Stimulated activated CD8-positive, alpha-beta memory T cell treated with anti-CD3 and anti-CD28 coated beads, Interleukin-15, amount 100 ng/mL, for 1 hour (primary cell): ENCODE results near the gene DNAJB13.
"Not testable (repeated sequence)": the region's sequence is repeated elsewhere in the genome, so short reads cannot be mapped to it uniquely, and the experiment has no call there.

ENCODE experiments used
- DNase-seq: peaks from one replicate; pipeline ENCODE4 v3.0.0-alpha.2; 2020; ENCODE audit warnings: low read depth

DNAJB13 gene, protein sequence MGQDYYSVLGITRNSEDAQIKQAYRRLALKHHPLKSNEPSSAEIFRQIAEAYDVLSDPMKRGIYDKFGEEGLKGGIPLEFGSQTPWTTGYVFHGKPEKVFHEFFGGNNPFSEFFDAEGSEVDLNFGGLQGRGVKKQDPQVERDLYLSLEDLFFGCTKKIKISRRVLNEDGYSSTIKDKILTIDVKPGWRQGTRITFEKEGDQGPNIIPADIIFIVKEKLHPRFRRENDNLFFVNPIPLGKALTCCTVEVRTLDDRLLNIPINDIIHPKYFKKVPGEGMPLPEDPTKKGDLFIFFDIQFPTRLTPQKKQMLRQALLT

DNA sequence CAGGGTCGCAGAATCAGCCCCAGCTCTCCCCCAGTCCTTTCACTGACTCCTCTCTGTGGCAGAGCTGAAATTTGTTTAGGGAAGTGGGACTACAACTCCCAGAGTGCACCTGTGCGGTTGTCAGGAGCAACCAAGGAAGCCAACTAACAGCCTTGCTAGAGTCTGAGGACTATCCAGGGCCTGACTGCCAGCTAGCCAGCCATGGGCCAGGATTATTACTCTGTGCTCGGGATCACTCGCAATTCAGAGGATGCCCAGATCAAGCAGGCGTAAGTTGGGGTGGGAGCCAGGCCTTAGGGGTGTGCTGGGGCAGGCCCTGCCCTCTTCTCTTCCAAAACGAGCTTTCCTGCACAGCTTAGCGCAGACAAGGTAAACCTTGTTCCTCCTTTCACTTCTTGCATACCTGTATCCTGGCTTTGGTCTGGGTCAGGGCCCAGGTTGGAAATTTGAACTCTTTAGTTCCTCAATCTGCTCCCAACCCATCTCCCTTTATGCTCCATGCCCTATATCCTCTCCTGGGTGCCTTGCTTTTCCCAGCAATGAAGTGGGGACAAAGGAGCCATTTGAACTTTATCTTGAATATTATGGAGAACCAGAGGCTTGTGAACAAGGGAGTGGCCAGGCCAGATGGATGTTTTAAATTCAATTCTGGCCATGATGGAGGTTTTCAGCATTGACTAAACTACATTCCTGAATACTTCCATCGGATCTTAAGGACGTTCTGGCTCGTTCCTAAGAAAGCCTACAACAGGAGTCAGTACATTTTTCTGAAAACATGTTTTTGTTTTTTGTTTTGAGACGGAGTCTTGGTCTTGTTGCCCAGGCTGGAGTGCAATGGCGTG, at the start of gene DNAJB13:
Gene DNAJB13 (plus strand): TSS at position 158 of the 842 bp plus-strand sequence. CDS start 44 bp downstream, at position 202.
- no peak for DNase-seq

DNA sequence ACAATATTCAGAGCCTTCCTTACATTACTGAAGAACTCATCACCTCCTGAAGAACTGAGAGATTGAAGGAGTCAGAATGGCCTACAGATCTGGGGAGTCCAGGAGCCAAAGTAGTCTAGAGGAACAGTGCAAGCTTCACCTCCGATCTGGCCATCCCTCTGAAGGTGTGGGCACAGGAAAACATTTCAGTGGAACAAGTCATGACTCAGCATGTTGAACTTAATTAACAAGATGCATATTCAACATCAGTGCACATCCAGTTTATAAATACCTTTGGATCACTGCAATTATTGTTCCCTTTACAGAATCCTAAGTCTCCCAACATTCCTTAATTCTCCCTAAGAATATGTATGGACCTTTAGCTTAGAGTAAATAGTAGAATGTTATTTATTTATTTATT, 48.5 kb upstream of the DNAJB13 start:
- DNase-seq, result no peak

DNA sequence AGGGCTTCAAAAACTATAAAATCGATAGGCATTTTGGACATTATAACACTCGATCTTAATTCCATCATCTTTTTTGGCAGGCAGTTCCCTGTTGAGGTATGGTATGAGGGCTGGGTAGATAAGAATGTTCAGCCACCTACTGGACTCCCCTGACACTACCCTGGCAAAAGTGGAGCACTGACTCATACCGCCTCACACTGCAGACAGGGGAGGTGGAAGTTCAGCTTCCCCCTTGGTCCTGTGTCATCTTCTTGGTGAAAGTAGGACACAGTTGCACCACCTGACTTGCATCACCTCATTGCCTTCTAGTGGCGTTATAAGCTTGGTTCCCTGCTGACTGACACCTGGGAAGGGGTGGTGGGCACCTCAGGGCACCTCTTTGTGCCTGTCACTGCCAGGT, 43.6 kb upstream of the DNAJB13 start:
- no peak for DNase-seq

DNA sequence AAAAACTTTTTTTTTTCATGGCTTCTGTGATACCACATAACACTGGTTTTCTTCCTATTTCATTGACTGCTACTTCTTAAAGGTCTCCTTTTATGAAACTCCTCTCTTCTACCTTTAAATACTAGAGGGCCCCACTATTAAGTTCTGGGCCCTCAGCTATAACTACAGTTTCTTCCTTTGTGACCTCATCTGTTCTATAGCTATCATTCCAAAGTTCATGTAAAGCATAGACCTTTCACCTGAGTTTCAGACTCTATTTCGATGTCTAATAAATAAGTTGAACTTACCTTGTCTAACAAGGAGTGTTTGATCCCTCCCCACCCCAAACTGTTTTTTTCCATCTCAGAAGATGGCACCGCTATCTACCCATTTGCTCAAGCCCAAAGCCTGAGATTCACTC, 38.8 kb upstream of the DNAJB13 start:
- no peak for DNase-seq

DNA sequence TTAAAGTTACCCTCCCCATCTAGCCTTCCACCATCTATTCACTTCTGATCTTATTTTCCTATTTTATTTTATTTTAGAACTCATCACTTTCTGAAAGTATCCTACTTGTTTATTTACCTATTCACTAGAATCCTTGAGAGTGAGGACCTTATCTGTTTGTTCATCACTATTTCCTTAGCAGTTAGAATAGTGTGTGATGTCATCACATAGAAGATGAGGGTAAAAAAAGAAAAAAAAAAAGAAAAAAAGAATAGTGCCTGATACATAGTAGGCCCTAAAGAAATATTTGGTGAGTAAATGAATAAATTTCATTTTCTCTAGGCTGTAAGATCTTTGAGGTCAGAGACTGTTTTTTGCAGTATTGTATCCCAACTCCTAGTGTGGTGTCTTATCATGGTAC, 37.4 kb upstream of the DNAJB13 start:
- no peak for DNase-seq

DNA sequence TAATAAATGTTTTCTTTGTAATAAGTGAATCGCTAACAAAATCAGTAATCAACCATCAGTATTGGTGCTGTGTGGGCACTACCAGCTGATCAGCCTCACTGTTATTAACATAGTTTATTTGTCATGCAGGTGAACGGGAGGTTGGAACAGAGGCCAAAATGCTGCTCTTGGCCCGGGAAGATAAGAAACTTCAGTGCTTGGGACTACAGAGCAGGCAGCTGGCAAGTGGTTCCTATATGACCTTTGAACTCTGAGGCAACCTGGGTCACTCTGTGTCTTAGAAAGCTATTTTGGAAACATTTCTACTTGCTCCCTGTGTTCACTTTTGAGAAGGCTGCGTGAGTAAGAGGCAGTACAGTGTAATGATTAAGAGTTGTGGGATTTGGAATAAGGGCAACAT, 36.5 kb upstream of the DNAJB13 start:
- no peak for DNase-seq

DNA sequence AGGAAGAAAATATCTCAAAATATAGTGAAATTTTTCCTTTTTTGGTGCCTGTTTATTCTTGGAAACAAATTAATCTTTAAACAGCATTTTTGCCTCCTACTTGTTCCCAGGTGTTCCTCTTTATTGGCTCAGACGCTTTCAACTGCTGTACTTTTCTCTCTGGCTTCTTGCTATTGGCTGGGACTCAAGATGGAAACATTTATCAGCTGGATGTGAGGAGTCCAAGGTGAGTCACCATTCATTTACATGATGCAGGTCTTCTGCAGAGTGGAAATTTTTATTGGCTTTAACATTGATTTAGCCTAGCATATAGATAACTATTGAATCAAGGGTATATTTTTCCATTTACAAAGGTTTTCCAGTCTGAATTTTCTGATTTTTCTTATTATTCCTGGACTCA, 34.4 kb upstream of the DNAJB13 start:
- DNase-seq, result no peak

DNA sequence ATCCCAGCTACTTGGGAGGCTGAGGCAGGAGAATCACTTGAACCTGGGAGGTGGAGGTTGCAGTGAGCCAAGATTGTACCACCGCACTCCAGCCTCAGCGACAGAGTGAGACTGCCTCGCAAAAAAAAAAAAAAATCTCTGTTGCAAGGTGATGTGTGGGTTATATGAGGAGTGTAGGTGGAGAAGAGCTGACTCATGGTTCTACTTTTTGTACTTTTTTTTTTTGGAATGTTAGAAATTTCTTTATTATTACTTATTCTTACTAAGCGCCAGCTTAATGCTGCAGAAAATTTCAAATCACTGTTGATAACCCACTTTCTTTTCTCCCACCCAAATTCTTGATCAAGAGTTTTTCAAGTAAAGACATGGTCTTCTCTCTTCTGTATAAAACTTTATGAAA, 29.6 kb upstream of the DNAJB13 start:
- no peak for DNase-seq

DNA sequence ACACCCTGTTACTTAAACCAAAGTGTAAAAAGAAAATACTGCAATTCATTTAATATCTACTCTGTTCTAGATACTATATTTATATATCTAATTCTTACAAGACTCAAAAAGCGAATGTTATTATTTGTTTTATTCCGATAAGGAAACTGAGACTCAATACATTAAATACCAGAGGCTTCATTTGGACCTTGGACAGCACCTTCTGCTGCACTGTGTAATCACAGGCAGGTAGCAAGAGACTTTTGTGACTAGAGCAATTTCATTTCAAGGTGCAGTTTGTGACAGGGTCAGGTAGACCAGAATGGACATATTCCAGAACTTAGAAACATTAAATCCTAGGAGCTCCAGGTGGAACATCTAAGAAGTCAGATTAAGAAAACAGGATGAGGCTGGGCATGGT, 21.4 kb upstream of the DNAJB13 start:
- DNase-seq, result no peak

DNA sequence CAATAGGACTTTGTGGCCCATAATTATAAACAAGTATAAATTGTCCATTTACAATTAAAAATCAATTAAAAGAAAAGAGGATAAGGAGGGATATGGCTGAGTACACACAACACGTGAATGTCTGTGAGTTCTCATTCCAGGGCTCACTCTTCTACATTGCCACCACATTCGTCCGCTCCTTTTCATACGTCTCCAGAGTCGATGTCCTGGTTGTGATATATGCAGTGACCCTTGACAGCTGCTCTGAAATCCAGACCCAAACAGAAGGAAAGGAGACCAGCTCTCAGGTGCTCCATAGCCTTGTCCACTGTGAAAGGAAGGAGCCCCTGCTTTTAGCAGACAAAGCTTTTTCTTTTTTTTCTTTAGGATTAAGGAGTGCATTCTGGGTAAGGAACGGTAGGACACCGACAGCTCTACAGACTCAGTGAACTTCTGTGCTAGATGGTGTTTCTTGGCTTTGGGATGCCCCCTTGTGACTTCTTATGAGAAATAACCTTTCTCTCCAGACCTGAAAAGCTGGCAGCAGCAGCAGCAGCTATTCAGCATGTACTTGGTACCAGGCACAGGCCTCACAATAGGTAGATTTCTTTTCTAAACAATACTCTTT, 19.7 kb upstream of the DNAJB13 start:
- DNase-seq, result no peak

DNA sequence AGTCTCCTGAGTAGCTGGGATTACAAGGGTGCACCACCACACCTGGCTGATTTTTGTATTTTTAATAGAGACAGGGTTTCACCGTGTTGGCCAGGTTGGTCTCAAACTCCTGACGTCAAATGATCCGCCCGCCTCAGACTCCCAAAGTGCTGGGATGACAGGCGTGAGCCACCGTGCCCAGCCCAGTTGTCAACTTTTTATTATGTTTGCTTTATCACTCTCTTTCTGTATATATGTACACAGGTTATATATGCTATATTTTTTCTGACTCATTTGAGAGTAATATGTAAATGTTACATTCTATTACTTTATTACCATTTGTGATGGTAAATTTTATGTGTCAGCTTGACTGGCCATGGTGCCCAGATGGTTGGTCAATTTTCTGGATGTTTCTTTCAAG, 18.9 kb upstream of the DNAJB13 start:
- DNase-seq, result no peak

DNA sequence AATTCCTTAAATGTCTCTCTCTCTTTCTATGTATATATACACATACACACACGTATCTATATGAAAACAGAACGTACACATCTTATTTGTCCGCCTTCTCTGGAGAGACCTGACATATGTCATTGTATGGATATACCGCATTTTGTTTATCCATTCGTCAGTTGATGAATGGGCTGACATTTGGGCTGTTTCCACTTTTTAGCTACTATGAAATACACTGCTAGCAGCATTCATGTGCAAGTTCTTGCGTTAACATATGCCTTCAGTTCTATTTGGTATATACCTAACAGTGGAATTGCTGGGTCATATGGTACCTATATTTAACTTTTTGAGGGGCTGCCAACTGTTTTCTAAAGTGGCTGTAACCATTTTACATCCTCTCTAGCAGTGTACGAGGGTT, 18.0 kb upstream of the DNAJB13 start:
- no peak for DNase-seq

DNA sequence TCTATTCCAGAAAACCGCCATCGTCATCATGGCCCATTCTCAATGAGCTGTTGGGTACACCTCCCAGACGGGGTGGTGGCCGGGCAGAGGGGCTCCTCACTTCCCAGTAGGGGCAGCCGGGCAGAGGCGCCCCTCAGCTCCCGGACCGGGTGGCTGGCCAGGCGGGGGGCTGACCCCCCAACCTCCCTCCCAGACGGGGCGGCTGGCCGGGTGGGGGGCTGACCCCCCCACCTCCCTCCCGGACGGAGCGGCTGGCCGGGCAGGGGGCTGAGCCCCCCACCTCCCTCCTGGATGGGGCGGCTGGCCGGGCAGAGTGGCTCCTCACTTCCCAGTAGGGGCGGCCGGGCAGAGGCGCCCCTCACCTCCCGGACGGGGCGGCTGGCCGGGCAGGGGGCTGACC, 14.8 kb upstream of the DNAJB13 start:
- DNase-seq, result not testable (repeated sequence)

DNA sequence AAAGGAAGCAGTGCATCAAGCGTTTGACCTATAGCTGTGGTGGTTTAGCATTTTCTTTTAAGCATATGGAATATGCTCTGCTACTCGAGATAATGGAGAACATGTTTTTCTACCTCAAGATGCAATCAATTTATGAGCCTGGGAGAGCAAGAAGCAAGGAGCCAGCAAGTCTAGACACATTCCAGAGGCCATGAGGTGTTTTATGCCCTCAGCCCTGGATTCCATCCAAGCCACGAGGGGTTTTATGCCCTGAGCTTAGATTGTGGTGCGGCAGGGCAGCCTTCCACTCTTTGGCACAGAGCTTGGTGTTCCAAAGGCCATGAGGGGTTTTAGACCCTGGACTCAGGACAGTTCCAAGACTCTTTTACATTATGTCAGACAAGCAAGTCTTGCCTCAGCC, 11.7 kb upstream of the DNAJB13 start:
- no peak for DNase-seq

DNA sequence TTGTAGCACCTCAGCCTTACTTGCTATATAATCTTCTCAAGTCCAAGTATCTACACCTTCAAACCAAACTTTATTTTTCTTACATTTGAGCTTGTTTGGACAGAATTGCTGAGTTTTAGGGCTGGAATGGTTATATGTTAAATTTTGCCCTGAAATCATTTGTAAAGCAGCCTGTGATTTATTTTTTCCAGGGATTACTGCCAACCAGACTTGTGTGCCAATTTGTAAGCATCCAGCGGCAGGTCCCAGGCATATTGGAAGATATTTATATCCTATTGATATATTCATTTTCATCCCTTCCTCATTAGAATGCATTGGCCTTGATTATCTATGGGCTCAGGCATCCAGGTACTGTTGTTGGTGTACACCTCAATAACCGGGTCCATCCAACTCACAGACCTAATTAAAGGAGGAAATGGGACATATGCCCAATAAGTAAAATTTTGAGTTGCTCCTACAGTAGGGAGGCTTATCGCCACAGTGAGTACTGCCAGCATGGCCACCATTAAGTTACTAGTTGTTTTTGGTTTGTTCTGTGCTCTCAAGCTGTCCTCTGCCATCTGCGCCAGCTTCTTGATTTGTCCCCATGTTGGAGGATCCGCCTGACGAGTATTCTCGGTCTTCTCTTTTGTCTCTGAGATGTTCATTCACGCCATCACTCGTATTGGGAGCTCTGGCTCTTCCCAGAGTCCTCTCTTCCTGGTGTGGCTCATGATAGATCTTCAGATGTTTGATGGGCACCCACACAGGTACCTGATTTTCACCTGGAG, 9.8 kb upstream of the DNAJB13 start:
- DNase-seq, result no peak

DNA sequence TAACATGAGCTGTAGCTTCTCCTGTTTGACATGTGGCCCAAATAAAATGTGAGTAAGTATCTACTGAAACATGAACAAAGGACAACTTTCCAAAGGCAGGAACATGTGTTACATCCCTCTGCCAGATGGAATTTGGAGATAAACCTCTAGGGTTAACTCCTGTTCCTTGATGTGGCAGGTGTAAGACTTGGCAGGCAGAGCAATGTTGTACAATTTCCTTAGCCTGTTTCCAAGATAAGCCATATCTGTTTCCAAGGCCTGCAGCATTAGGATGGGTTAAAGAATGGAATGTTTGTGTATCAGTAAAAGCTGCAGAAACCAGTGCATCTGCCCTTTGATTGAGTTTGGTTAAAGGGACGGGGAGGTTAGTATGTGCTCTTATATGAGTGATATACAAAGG, 8.8 kb upstream of the DNAJB13 start:
- no peak for DNase-seq

DNA sequence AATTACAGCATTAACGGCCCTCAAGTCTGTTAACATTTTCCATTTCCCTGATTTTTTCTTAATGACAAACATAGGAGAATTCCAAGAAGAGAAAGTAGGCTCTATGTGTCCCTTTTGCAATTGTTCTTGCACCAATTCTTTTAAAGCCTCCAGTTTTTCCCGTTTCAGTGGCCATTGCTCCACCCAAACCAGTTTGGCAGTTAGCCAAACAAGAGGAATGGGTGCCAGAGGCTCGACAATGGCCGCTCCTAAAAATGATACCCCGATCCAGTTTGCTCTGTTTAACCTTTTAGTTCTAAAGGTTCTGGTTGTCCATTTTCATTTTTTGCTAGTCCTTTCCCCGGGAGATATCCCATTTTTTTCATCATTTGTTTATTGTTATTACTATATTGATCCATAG, 6.7 kb upstream of the DNAJB13 start:
- DNase-seq, result no peak

DNA sequence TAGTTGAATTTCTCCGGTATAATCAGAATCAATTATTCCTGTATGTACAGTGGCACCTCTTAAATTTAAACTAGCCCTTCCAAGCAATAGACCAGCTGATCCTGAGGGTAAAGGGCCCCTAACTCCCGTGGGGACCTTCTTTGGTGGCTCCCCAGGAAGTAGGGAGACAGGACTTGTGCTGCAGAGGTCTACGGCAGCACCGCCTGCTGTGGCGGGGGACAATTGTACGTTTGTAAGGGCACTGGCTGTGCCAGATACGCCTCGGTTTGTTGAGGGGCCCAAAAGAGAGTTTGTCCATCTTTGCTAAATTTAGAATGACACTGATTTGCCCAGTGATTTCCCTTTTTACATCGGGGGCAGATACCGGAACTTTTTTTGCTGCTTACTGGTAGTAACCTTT, 5.9 kb upstream of the DNAJB13 start:
- DNase-seq, result no peak

DNA sequence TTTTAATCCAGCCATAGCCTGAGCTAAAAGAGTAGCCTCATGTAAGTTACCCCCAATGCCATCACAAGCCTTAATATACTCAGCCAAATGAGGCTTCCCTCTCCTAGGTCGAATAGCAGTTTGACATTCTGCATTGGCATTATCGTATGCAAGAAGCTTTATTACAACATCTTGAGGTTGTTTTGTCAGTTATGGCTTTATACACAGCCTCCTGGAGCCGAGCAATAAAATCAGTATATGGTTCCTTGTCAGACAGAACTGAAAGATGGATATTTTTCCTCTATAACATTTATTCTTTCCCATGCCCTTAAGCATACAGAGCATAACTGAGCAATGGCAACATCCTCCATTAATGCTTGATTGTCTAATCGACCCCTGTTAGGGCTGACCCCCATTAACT, 5.4 kb upstream of the DNAJB13 start:
- no peak for DNase-seq

DNA sequence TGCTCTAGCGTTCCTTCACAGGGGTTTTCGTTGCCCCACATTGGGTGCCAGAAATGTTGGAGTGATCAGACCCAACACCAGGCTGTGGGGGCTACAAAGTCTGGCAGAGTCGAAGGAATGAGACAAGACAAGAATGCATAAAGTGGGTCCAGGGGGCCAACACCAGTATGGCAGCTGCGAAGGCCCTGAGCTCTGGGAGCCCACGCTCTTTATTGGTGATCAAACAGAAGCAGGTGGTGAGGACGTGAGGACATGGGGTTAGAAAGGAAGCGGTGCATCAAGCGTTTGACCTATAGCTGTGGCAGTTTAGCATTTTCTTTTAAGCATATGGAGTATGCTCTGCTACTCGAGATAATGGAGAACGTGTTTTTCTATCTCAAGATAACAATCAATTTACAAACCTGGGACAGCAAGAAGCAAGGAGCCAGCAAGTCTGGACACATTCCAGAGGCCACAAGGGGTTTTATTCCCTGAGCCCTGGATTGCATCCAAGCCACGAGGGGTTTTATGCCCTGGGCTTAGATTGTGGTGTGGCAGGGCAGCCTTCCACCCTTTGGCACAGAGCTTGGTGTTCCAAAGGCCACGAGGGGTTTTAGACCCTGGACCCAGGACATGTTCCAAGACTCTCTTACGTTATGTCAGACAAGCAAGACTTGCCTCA, 3.9 kb upstream of the DNAJB13 start:
- DNase-seq, result no peak

DNA sequence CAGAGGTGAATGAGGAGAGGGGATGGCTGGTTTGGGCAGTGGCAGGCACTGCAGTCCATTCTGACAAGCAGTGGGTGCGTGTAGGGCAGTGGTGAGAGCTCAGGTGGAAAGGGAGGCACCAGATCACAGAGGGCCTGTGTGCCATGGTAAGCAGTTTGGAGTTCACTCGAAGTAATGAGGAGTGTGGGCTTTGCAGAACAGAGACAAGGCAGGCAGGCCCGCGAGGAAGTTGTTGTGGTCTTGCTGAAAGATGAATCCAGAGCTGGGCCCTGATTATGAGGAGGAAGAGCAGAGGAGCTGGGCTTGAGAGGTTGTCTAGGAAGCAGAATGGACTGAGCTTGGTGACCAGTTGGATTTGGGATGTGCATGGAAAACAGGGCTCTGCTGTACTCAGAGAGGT, 1.6 kb upstream of the DNAJB13 start:
- no peak for DNase-seq

DNA sequence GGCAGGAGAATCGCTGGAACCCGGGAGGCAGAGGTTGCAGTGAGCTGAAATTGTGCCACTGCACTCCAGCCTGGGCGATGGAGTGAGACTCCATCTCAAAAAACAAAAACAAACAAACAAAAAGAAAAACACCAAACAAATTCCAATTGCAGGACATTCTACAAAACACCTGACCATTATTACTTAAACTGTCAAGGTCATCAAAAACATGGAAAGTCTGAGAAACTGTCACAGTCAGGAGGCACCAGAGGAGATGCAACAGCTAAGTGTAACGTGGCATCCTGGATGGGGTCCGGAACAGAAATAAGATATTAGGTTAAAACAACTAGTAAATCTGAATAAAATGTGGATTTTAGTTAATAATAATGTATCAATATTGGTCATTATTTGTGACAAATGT, 914 bp upstream of the DNAJB13 start:
- DNase-seq, result no peak
